Peyer's patch (tissue), 4 donors: ENCODE data around the gene USF1.

Experiments
- CTCF ChIP-seq, 6 experiments: fragments of 450-650 bp in 4 of 6; fragments of 200-600 bp in 2 of 6; sonication (generic) in 1 of 6; IDR thresholded peaks; one replicate each; pipeline ENCODE4 v1.5.1; 2017 to 2019; ENCODE audit warnings: antibody characterized with exemption in 6 of 6, mild to moderate bottlenecking in 3 of 6, moderate library complexity in 1 of 6
- POLR2A ChIP-seq, 2 donors: fragments of 450-650 bp; IDR thresholded peaks; one replicate each; pipeline ENCODE4 v1.5.1; 2017; ENCODE audit warnings: antibody characterized with exemption in 2 of 2, mild to moderate bottlenecking in 2 of 2, moderate library complexity in 2 of 2

DNA sequence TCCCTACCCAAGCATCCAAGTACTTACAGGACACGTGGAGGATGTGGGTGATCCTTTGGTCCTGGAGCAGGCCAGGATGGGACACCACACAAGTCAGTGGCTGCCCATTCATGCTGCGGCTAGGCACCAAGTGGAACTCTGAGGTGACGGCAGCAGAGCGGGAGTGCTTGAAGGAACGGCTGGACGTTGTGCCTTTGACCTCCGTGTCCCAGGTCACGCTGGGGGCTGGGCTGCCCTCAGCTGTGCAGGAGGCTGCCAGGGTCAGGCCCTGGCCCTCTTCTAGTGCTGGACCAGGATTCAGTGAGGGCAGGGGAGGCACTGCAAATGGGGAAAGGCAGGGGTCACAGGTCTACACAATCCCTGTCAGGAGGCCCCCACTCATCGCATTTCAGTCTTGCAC is 31.6 kb upstream of the USF1 start:
- TF ChIP-seq POLR2A (IDR thresholded peaks at IDR 0.05) (no peak), CTCF (IDR thresholded peaks at IDR 0.05) (no peak)
